GM12878 (cell line): Measurements from ENCODE around the gene SALL3. TPM values are rescaled to one million over a fixed set of nuclear protein-coding genes. Genes with fewer than 3 reads are reported as not detected.

ENCODE experiments used
- ATAC-seq: fragments of 200-7000 bp; cut with Tn5 transposase; 3 replicates; pipeline ENCODE4 v1.9.1; 2020; ENCODE audit warnings: mild to moderate bottlenecking, moderate library complexity
- BruUV-seq: library from RNA; stranded (reverse); fragments of 400-500 nt; replicated peaks from 2 replicates; lab custom pipeline; 2021; lab: Mats Ljungman, UMichigan
- CTCF ChIA-PET: fragments of 300-600 bp; sonication (Branson Sonifier 250); formaldehyde crosslinking; extraction: SDS; loops from one replicate; lab custom pipeline; 2021; ENCODE audit warnings: inconsistent platforms; lab: Yijun Ruan, JAX
- POLR2A ChIA-PET: fragments of 350-600 bp; formaldehyde crosslinking; extraction: SDS; loops from one replicate; lab custom pipeline; 2021; ENCODE audit warnings: inconsistent platforms; lab: Charles Lee
- RAD21 ChIA-PET: fragments of 300-600 bp; sonication (Branson Sonifier 250); formaldehyde crosslinking; loops from one replicate; lab custom pipeline; 2023; ENCODE audit warnings: antibody characterized with exemption; ENCODE audit not compliant: unreplicated experiment; lab: Charles Lee
- SMC1A ChIA-PET: fragments of 300-600 bp; sonication (Branson Sonifier 250); formaldehyde crosslinking; loops from one replicate; lab custom pipeline; 2023; ENCODE audit not compliant: unreplicated experiment, uncharacterized antibody; lab: Charles Lee
- DNase-seq: peaks from one replicate; pipeline ENCODE4 v3.0.0-alpha.2; 2011; ENCODE audit warnings: low read depth, low spot score
- FAIRE-seq: peaks from 3 replicates; lab custom pipeline; 2011; peaks lifted over from hg19 to GRCh38; lab: Jason Lieb, UNC
- H2AFZ ChIP-seq: 2 replicates; pipeline ENCODE4 v1.6.0; 2011; ENCODE audit warnings: low read depth, low read length, control low read depth; ENCODE audit not compliant: control insufficient read depth
- H3K27ac ChIP-seq: 2 replicates; pipeline ENCODE4 v1.5.1; 2011; ENCODE audit warnings: control low read depth; ENCODE audit not compliant: control insufficient read depth, insufficient read depth
- H3K27me3 ChIP-seq, 2 experiments: replicated peaks in 1 of 2; 2 replicates each; pipeline versions ENCODE4 v1.6.0 to v1.6.1; 2011; ENCODE audit warnings: low read length in 1 of 2; ENCODE audit not compliant: control insufficient read depth in 2 of 2, insufficient read depth in 2 of 2
- H3K36me3 ChIP-seq, 2 experiments: 2 replicates each; pipeline ENCODE4 v1.5.1; 2011; ENCODE audit warnings: low read length in 1 of 2; ENCODE audit not compliant: control insufficient read depth in 2 of 2, insufficient read depth in 2 of 2
- H3K4me1 ChIP-seq: 2 replicates; pipeline ENCODE4 v1.6.1; 2011; ENCODE audit warnings: mild to moderate bottlenecking, low read length, moderate library complexity, mixed read lengths; ENCODE audit not compliant: control insufficient read depth, insufficient read depth
- H3K4me2 ChIP-seq: 2 replicates; pipeline ENCODE4 v1.6.0; 2011; ENCODE audit warnings: control low read depth; ENCODE audit not compliant: control insufficient read depth, insufficient read depth
- H3K4me3 ChIP-seq: fragments of 200-600 bp; sonication (generic); 2 replicates; pipeline ENCODE4 v1.5.1; 2016
- H3K79me2 ChIP-seq: 2 replicates; pipeline ENCODE4 v1.6.0; 2011; ENCODE audit warnings: low read length; ENCODE audit not compliant: control insufficient read depth, insufficient read depth
- H3K9ac ChIP-seq: 2 replicates; pipeline ENCODE4 v1.8.0; 2011; ENCODE audit warnings: low read length, control low read depth, mixed read lengths; ENCODE audit not compliant: control insufficient read depth, insufficient read depth
- H3K9me3 ChIP-seq: replicated peaks from 3 replicates; pipeline ENCODE4 v1.5.1; 2011; ENCODE audit warnings: mild to moderate bottlenecking, low read length; ENCODE audit not compliant: control insufficient read depth, insufficient read depth
- H4K20me1 ChIP-seq: 2 replicates; pipeline ENCODE4 v1.6.0; 2011; ENCODE audit not compliant: control insufficient read depth, insufficient read depth
- IKZF1 ChIP-seq: fragments of 450-650 bp; conservative IDR thresholded peaks from 2 replicates; pipeline ENCODE4 v1.6.1; 2017; ENCODE audit warnings: antibody characterized with exemption, mild to moderate bottlenecking
- RFX5 ChIP-seq: IDR thresholded peaks from 2 replicates; pipeline ENCODE4 v1.6.1; 2011; ENCODE audit warnings: low read depth, low read length, improper control_type of control experiment
- WGBS: methylation state at CpG from one replicate; pipeline ENCODE4 v1.1.6; 2016; ENCODE audit warnings: low lambda C conversion rate; ENCODE audit not compliant: insufficient replicate concordance, insufficient coverage; ENCODE audit errors: missing lambda C conversion rate; 5-methylcytosine and 5-hydroxymethylcytosine counted together
- in situ Hi-C: fragments of 300-500 bp; cut with MboI; formaldehyde crosslinking; loops from 9 replicates; pipeline ENCODE4 v1.14.3; 2018; ENCODE audit warnings: mixed read lengths
- intact Hi-C: fragments of 100-400 bp; cut with micrococcal nuclease; formaldehyde crosslinking; loops from one replicate; pipeline ENCODE4 v1.14.2; 2022; ENCODE audit not compliant: unreplicated experiment
- polyA plus RNA-seq, 11 experiments: library from polyadenylated mRNA; depleted of rRNA in 4 of 11; unstranded in 6 of 11; stranded (reverse) in 5 of 11; fragments of >200 nt; fragmentation: Nextera tagmentation in 4 of 11; fragmentation: Illumina TruSeq in 1 of 11; extraction: Ambion mirVana in 4 of 11; extraction: Trizol in 1 of 11; gene quantifications; 1 replicate in 1 of 11; 2 replicates in 10 of 11; pipeline versions ENCODE4 v1.2.1 to v1.2.3, GENCODE V29; 2011 to 2016; ENCODE audit warnings: inconsistent platforms in 2 of 11, missing spikeins in 2 of 11, low read depth in 1 of 11
- total RNA-seq, 4 experiments: library from RNA; depleted of rRNA in 3 of 4; stranded (reverse); fragments of >200 nt in 3 of 4; fragmentation: Illumina TruSeq in 1 of 4; extraction: Trizol in 1 of 4; gene quantifications; 2 replicates each; pipeline versions ENCODE4 v1.2.1 to v1.2.3, GENCODE V29; 2013 to 2021

Gene SALL3
- total and polyA plus RNA-seq, 10 of the 15 experiments (the other 5 are each of a cell fraction or from before 2014, with no cell fraction given): 0.01 to 0.10 (median 0.07) TPM; not detected in 7

DNA sequence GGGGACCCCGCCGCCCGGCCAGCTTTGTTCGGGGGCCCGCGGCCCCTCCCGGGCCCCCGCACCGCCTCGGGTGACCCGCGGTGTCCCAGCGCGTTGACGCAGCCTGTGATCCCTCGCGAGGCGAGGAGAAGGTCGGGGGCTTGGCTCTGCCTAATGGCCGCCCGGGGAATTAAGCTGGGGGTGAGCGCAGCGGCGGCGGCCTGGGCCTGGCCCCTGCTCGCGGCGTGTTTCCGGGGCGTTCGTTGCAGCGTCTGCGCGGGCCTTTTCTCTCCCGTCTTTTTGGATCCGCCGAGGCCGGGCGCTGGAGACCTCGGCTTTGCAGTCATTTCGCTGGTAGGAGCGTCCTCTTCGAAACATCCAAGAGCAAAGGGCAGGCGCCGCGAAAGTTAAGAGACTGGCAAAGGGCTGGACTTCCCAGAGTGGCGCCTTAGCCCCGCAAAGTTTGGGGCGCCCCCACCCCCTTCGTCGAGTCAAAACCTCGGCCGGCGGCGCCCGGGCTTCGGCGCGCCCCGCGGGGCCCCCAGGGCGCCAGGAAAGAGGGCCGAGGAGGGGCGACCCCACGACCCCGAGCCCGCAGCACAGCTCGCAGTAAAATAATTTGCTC is 1.3 kb downstream of the SALL3 start:
- intact Hi-C loops: no loop called here
- in situ Hi-C loops: loop anchor here (10.0 kb wide), 1 partner anchor 274 kb away; no protein-coding TSS in a partner anchor

DNA sequence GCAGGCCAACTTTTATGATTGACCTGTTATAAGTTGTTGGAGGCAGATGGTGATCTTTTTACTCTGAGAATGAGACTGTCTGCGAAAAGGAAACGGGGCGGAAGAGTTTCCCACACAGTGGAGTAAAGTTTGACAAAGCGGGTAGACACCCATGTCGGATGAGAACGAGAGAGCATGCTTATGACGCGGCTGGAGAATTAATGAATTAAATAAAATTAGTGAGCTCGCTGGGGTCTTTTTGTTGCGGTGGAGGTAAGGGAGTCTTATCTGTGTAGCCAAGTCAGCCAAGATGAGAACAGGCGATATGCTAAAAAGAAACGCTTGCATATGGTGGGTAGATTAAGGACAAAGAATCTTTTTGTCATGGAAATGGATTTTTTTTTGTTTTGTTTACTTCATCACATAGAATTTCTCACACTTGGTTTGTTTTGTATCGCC is 1.8 kb downstream of the SALL3 start:
- in situ Hi-C loops (loop anchor here (10.0 kb wide), 1 partner anchor 273 kb away; no protein-coding TSS in a partner anchor), intact Hi-C loops (no loop called here)
- no peak for ATAC-seq
- no peak overlapping the region for H2AFZ ChIP-seq
- H3K9ac ChIP-seq: no peak overlapping the region
- H3K9me3 ChIP-seq: no peaks in the 10 kb centered on the region; the same call in 2 of the 3 replicates
- POLR2A ChIA-PET: no interaction called here
- H3K4me1 ChIP-seq: no peaks in the 10 kb centered on the region
- no peak for FAIRE-seq
- WGBS: 45% methylated on average over 13 of the region's 13 CpGs
- no peaks in the 10 kb centered on the region for H3K36me3 ChIP-seq
- no peak for TF ChIP-seq RFX5
- H3K27me3 ChIP-seq: no peaks in the 10 kb centered on the region; a peak in 1 of 4 replicates
- H3K27ac ChIP-seq: no peak overlapping the region
- SMC1A ChIA-PET: no interaction called here
- H3K4me2 ChIP-seq: no peak overlapping the region
- no peaks in the 10 kb centered on the region for H4K20me1 ChIP-seq
- no TSS peak for BruUV-seq
- CTCF ChIA-PET: no interaction called here
- DNase-seq: no peak
- no peak overlapping the region for H3K4me3 ChIP-seq
- H3K79me2 ChIP-seq: no peaks in the 10 kb centered on the region
- RAD21 ChIA-PET: no interaction called here

More for the DNA sequence above, 1.3 kb downstream of the SALL3 start:
- H3K79me2 ChIP-seq: no peaks in the 10 kb centered on the region
- no peaks in the 10 kb centered on the region for H4K20me1 ChIP-seq
- no peaks in the 10 kb centered on the region for H3K36me3 ChIP-seq
- DNase-seq (no peak), ATAC-seq (no peak), FAIRE-seq (no peak)
- H3K4me1 ChIP-seq: no peaks in the 10 kb centered on the region
- SMC1A ChIA-PET: no interaction called here
- H3K27ac ChIP-seq: no peak overlapping the region
- no peaks in the 10 kb centered on the region; a peak in 1 of 4 replicates for H3K27me3 ChIP-seq
- no peak overlapping the region for H3K4me3 ChIP-seq
- RAD21 ChIA-PET: no interaction called here
- 75% methylated on average over 36 of the region's 68 CpGs for WGBS
- no peaks in the 10 kb centered on the region; the same call in 2 of the 3 replicates for H3K9me3 ChIP-seq
- BruUV-seq: no TSS peak
- H2AFZ ChIP-seq: no peak overlapping the region
- no peak overlapping the region for H3K9ac ChIP-seq
- no peak for TF ChIP-seq IKZF1
- CTCF ChIA-PET: no interaction called here
- POLR2A ChIA-PET: no interaction called here
- H3K4me2 ChIP-seq: no peak overlapping the region
